Fibroblast of lung (primary cell): ENCODE data around the gene SLC49A4. TPM values are rescaled to one million over a fixed set of nuclear protein-coding genes. Genes with fewer than 3 reads are reported as not detected.

Experiments
- DNase-seq, 2 donors: peaks; one replicate each; pipeline versions ENCODE4 v3.0.0 to v3.0.0-alpha.2; 2010; ENCODE audit warnings: low read depth in 2 of 2
- H2AFZ ChIP-seq: 2 replicates; pipeline ENCODE4 v1.5.1; 2012; ENCODE audit warnings: low read length, control low read depth, inconsistent platforms
- H3K27ac ChIP-seq: 2 replicates; pipeline ENCODE4 v1.5.1; 2011; ENCODE audit warnings: low read length, control low read depth; ENCODE audit not compliant: insufficient read depth
- H3K27me3 ChIP-seq: 2 replicates; pipeline ENCODE4 v1.5.1; 2011; ENCODE audit warnings: mild to moderate bottlenecking, low read length; ENCODE audit not compliant: control insufficient read depth, insufficient read depth
- H3K36me3 ChIP-seq: 2 replicates; pipeline ENCODE4 v1.5.1; 2011; ENCODE audit warnings: low read length; ENCODE audit not compliant: control insufficient read depth, insufficient read depth
- H3K4me1 ChIP-seq: 2 replicates; pipeline ENCODE4 v1.5.1; 2011; ENCODE audit warnings: low read length; ENCODE audit not compliant: control insufficient read depth, insufficient read depth; ENCODE audit errors: extremely low read depth
- H3K4me2 ChIP-seq: 2 replicates; pipeline ENCODE4 v1.5.1; 2011; ENCODE audit warnings: low read length, control low read depth; ENCODE audit not compliant: insufficient read depth; ENCODE audit errors: extremely low read depth
- H3K4me3 ChIP-seq, 4 experiments: fragments of 200-600 bp in 1 of 4; sonication (generic) in 1 of 4; replicated peaks in 1 of 4; 2 replicates each; pipeline ENCODE4 v1.5.1; 2011 to 2016; ENCODE audit warnings: low read length in 4 of 4, low read depth in 3 of 4, mild to moderate bottlenecking in 3 of 4, control low read depth in 2 of 4, inconsistent platforms in 1 of 4, mixed read lengths in 1 of 4; ENCODE audit not compliant: insufficient read depth in 1 of 4; ENCODE audit errors: control extremely low read depth in 1 of 4
- H3K79me2 ChIP-seq: 2 replicates; pipeline ENCODE4 v1.5.1; 2012; ENCODE audit warnings: mild to moderate bottlenecking, low read length, inconsistent platforms; ENCODE audit not compliant: control insufficient read depth, insufficient read depth
- H3K9ac ChIP-seq: 2 replicates; pipeline ENCODE4 v1.5.1; 2011; ENCODE audit warnings: mild to moderate bottlenecking, low read length, control low read depth; ENCODE audit not compliant: insufficient read depth
- H3K9me3 ChIP-seq: 2 replicates; pipeline ENCODE4 v1.5.1; 2012; ENCODE audit warnings: low read depth, low read length; ENCODE audit not compliant: control insufficient read depth, insufficient read depth
- H4K20me1 ChIP-seq: 2 replicates; pipeline ENCODE4 v1.5.1; 2011; ENCODE audit warnings: low read length; ENCODE audit not compliant: control insufficient read depth, insufficient read depth; ENCODE audit errors: extremely low read depth
- EZH2 ChIP-seq: IDR thresholded peaks from 2 replicates; pipeline ENCODE4 v1.5.1; 2012; ENCODE audit warnings: low read length, control low read depth, mild to moderate bottlenecking; ENCODE audit errors: missing control alignments
- polyA plus RNA-seq, 2 donors: library from polyadenylated mRNA; depleted of rRNA in 1 of 2; stranded (reverse) in 1 of 2; unstranded in 1 of 2; fragments of >200 nt; gene quantifications; 2 replicates each; pipeline ENCODE4 v1.2.1, GENCODE V29; 2011 to 2012; ENCODE audit warnings: missing spikeins in 1 of 2
- total RNA-seq: library from RNA; depleted of rRNA; stranded (reverse); fragments of >200 nt; gene quantifications from 2 replicates; pipeline ENCODE4 v1.2.1, GENCODE V29; 2014
- TF ChIP-seq, protein P1 (sequence below), 2 donors: IDR thresholded peaks in 1 of 2; conservative IDR thresholded peaks in 1 of 2; 1 replicate in 1 of 2; 2 replicates in 1 of 2; pipeline ENCODE4 v1.5.1; 2011 to 2012; ENCODE audit warnings: low read length in 2 of 2, control low read depth in 1 of 2, inconsistent platforms in 1 of 2, low read depth in 1 of 2, mild to moderate bottlenecking in 1 of 2

The SLC49A4 gene
- total and polyA plus RNA-seq, 2 donors (not counting 1 experiment from before 2014, with no cell fraction given), result 14.5 to 20.6 TPM

DNA sequence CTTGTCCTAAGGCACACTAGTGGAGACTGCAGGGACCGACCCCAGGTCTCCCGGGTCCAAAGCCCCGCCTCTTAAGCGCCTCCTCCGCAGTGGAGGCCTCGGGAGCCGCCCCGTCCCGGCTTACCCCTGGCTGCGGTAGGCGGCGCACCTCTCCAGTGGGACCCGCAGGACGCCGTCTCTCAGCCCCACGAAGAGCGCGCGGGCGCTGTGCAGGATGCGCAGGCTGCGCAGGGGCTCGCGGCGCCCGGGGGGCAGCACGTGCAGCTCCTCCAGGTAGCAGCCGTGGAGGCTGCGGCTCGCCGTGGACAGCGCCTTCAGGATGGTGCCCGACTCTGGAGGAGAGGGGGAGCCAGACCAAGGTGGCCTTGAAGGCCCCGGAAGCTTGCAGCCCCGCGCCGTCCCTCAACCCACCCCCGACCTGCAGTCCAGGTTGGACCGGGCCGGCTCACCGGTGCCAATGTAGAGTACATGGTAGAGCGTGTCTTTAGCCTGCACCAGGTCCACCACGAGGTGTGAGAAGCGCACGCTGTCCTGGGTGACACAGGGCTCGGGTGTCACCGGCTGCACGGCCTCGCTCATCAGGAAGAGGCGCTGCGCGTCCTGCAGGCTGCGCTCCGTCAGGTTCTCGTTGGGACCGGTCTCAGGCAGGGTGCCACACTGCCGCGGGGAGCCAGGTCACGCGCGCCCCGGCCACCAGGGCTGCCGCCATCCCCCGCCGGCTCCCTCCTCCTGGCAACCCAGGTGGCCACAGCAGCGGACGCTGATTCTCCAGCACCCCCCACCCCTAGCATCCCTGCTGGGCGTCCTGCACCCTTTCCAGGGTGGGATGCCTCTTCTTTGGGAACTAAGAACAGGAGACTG, 127.2 kb downstream of the SLC49A4 start:
- Histone ChIP-seq H4K20me1 (no peaks in the 10 kb centered on the region), H3K9me3 (no peaks in the 10 kb centered on the region), H3K27ac (no peak overlapping the region), H2AFZ (no peak overlapping the region), H3K4me2 (no peak overlapping the region), H3K4me1 (no peaks in the 10 kb centered on the region), H3K36me3 (no peaks in the 10 kb centered on the region), H3K9ac (no peak overlapping the region), H3K4me3 (no peak overlapping the region), H3K27me3 (peaks cover 31% of the 10 kb centered on the region), H3K79me2 (no peaks in the 10 kb centered on the region)
- DNase-seq, result no peak
- no peak for TF ChIP-seq EZH2
- TF ChIP-seq, protein P1, sequence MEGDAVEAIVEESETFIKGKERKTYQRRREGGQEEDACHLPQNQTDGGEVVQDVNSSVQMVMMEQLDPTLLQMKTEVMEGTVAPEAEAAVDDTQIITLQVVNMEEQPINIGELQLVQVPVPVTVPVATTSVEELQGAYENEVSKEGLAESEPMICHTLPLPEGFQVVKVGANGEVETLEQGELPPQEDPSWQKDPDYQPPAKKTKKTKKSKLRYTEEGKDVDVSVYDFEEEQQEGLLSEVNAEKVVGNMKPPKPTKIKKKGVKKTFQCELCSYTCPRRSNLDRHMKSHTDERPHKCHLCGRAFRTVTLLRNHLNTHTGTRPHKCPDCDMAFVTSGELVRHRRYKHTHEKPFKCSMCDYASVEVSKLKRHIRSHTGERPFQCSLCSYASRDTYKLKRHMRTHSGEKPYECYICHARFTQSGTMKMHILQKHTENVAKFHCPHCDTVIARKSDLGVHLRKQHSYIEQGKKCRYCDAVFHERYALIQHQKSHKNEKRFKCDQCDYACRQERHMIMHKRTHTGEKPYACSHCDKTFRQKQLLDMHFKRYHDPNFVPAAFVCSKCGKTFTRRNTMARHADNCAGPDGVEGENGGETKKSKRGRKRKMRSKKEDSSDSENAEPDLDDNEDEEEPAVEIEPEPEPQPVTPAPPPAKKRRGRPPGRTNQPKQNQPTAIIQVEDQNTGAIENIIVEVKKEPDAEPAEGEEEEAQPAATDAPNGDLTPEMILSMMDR (conservative IDR thresholded peaks at IDR 0.05 in 1 of 2, IDR thresholded peaks at IDR 0.05 in 1 of 2; ENCODE audit: low read depth in 1 of 2, low read length in 2 of 2), result no peak

DNA sequence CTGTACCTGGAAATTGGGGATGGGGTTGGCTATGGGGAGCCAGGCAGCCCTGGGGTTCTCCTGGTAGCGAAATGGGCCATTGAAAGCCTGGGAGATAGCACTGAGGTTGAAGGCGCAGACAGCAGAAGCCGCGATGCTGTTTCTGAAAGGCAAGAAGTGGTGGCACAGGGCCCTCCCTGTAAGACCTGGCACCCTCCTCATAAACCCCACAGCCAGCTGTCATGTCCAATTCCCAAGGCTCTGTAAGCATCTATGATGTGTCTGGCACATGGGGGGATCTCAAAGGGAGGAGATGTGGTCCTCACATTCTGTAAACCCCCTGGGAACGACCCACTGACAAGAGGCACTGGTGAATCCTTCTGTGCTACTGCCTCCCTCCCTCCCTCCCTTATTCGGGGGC, 128.7 kb downstream of the SLC49A4 start:
- H2AFZ ChIP-seq, result no peak overlapping the region
- H3K79me2 ChIP-seq, result no peaks in the 10 kb centered on the region
- peaks cover 24% of the 10 kb centered on the region for H3K27me3 ChIP-seq
- H3K4me2 ChIP-seq, result no peak overlapping the region
- H3K4me3 ChIP-seq, result no peak overlapping the region
- H3K9me3 ChIP-seq, result no peaks in the 10 kb centered on the region
- no peaks in the 10 kb centered on the region for H4K20me1 ChIP-seq
- no peak overlapping the region for H3K27ac ChIP-seq
- no peak for DNase-seq
- no peak overlapping the region for H3K9ac ChIP-seq
- no peaks in the 10 kb centered on the region for H3K4me1 ChIP-seq
- no peaks in the 10 kb centered on the region for H3K36me3 ChIP-seq
- TF ChIP-seq, protein P1 (conservative IDR thresholded peaks at IDR 0.05 in 1 of 2, IDR thresholded peaks at IDR 0.05 in 1 of 2; ENCODE audit: low read depth in 1 of 2, low read length in 2 of 2), result no peak
- TF ChIP-seq EZH2, result no peak

DNA sequence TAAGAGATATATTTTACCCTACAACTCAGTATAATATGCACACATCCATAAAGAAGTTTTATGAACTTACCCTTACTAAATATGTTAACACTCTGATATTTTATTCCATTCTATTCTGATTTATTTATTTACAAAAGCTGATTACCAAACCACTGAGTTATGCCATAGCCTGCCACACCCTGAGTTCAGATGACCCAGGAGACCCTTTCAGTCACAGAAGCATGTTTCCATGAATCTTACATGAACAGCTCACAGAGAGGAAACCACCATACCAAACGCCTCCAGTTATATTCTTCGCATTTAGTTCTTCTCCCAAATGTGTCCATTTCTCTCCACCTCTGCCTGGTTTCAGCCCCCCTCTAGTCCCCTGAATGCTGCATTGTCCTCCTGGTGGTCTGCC, 129.2 kb downstream of the SLC49A4 start:
- no peak for DNase-seq
- Histone ChIP-seq H3K27ac (no peak overlapping the region), H3K4me1 (no peaks in the 10 kb centered on the region), H4K20me1 (no peaks in the 10 kb centered on the region), H3K27me3 (peaks cover 28% of the 10 kb centered on the region), H2AFZ (no peak overlapping the region), H3K79me2 (no peaks in the 10 kb centered on the region), H3K36me3 (no peaks in the 10 kb centered on the region), H3K9me3 (no peaks in the 10 kb centered on the region), H3K4me3 (no peak overlapping the region), H3K4me2 (no peak overlapping the region), H3K9ac (no peak overlapping the region)
- TF ChIP-seq EZH2, result no peak
- TF ChIP-seq, protein P1 (conservative IDR thresholded peaks at IDR 0.05 in 1 of 2, IDR thresholded peaks at IDR 0.05 in 1 of 2; ENCODE audit: low read depth in 1 of 2, low read length in 2 of 2), result no peak
